Breast epithelium (tissue), 3 donors: ENCODE measurements around the gene GUCA1A. TPM values are rescaled to one million over a fixed set of nuclear protein-coding genes. Genes with fewer than 3 reads are reported as not detected.

Experiments
- total RNA-seq, 3 donors: library from RNA; depleted of rRNA; stranded (reverse); fragments of >200 nt; gene quantifications; one replicate each; pipeline ENCODE4 v1.1.0, GENCODE V29; 2016

The GUCA1A gene
- total RNA-seq, 3 donors from 2014 or later: not detected

Other genes with a start within 250 kb of the GUCA1A start
- gene CCND3, start 231.6 kb upstream of the GUCA1A start, total RNA-seq: 100 to 1,000 TPM; 115 to 297 (median 148) TPM
- gene TAF8, start 122.8 kb upstream of the GUCA1A start, total RNA-seq: 10 to 100 TPM; 15.7 to 25.4 (median 21.1) TPM
- 10 to 100 TPM in 2 of 3 donors, 1 to 10 TPM in 1; 4.2 to 20.2 (median 10.2) TPM for gene C6orf132, start 30.7 kb upstream of the GUCA1A start, total RNA-seq
- gene GUCA1B, start 21.6 kb downstream of the GUCA1A start, total RNA-seq: 1 to 10 TPM; 1.1 to 2.9 (median 1.5) TPM
- 10 to 100 TPM; 25.6 to 37.0 (median 33.4) TPM for gene MRPS10, start 44.5 kb downstream of the GUCA1A start, total RNA-seq